SK-N-SH treated with all-trans-retinoic acid at 6 μM for 48 hours (cell line): Measurements from ENCODE around the gene ORM1.

ENCODE experiments used
- ATAC-seq: fragments of 200-7000 bp; cut with Tn5 transposase; 3 replicates; pipeline ENCODE4 v1.9.1; 2020; ENCODE audit warnings: mild to moderate bottlenecking, moderate library complexity
- ARNTL ChIP-seq: fragments of 450-650 bp; formaldehyde crosslinking; IDR thresholded peaks from 2 replicates; pipeline ENCODE4 v1.5.0; 2020; ENCODE audit warnings: low read depth, mild to moderate bottlenecking, moderate library complexity, borderline replicate concordance
- BACH2 ChIP-seq: fragments of 250-450 bp; sonication (Bioruptor Pico); IDR thresholded peaks from 2 replicates; pipeline ENCODE4 v1.9.0; 2021; ENCODE audit warnings: mild to moderate bottlenecking, borderline replicate concordance
- CSDC2 ChIP-seq: fragments of 250-450 bp; sonication (Bioruptor Pico); IDR thresholded peaks from 2 replicates; pipeline ENCODE4 v1.5.0; 2020; ENCODE audit warnings: mild to moderate bottlenecking, moderate library complexity
- CSRNP3 ChIP-seq: fragments of 250-450 bp; sonication (Bioruptor Pico); IDR thresholded peaks from 2 replicates; pipeline ENCODE4 v1.5.1; 2021; ENCODE audit warnings: mild to moderate bottlenecking, moderate library complexity
- ESRRG ChIP-seq: fragments of 250-450 bp; sonication (Bioruptor Pico); IDR thresholded peaks from 2 replicates; pipeline ENCODE4 v1.6.1; 2021; ENCODE audit warnings: mild to moderate bottlenecking
- ISL1 ChIP-seq: fragments of 250-450 bp; sonication (Bioruptor Pico); IDR thresholded peaks from 2 replicates; pipeline ENCODE4 v2.1.2; 2022; ENCODE audit warnings: mild to moderate bottlenecking, moderate library complexity
- OSR1 ChIP-seq: fragments of 250-450 bp; sonication (Bioruptor Pico); IDR thresholded peaks from 2 replicates; pipeline ENCODE4 v1.8.0; 2022; ENCODE audit warnings: moderate library complexity, mild to moderate bottlenecking, inconsistent platforms
- POU6F1 ChIP-seq: fragments of 250-450 bp; sonication (Bioruptor Pico); IDR thresholded peaks from 2 replicates; pipeline ENCODE4 v1.8.0; 2021; ENCODE audit warnings: low read depth, mild to moderate bottlenecking, moderate library complexity, borderline replicate concordance
- RARB ChIP-seq: fragments of 250-450 bp; sonication (Bioruptor Pico); IDR thresholded peaks from 2 replicates; pipeline ENCODE4 v1.8.0; 2021; ENCODE audit warnings: mild to moderate bottlenecking, moderate library complexity
- SNAI2 ChIP-seq: fragments of 250-450 bp; sonication (Bioruptor Pico); IDR thresholded peaks from 2 replicates; pipeline ENCODE4 v1.5.0; 2020; ENCODE audit warnings: mild to moderate bottlenecking, moderate library complexity
- TCF4 ChIP-seq: fragments of 250-450 bp; sonication (Bioruptor Pico); IDR thresholded peaks from 2 replicates; pipeline ENCODE4 v1.8.0; 2021; ENCODE audit warnings: mild to moderate bottlenecking, moderate library complexity, borderline replicate concordance
- TOX ChIP-seq: fragments of 250-450 bp; sonication (Bioruptor Pico); IDR thresholded peaks from 2 replicates; pipeline ENCODE4 v1.8.0; 2021; ENCODE audit warnings: mild to moderate bottlenecking, moderate library complexity, borderline replicate concordance
- TSHZ2 ChIP-seq: fragments of 250-450 bp; sonication (Bioruptor Pico); IDR thresholded peaks from 2 replicates; pipeline ENCODE4 v1.5.0; 2020; ENCODE audit warnings: mild to moderate bottlenecking, moderate library complexity
- ZC3H10 ChIP-seq: fragments of 250-450 bp; sonication (Bioruptor Pico); IDR thresholded peaks from 2 replicates; pipeline ENCODE4 v1.5.1; 2021; ENCODE audit warnings: mild to moderate bottlenecking, moderate library complexity
- ZFP3 ChIP-seq: fragments of 250-450 bp; sonication (Bioruptor Pico); IDR thresholded peaks from 2 replicates; pipeline ENCODE4 v1.5.0; 2020; ENCODE audit warnings: mild to moderate bottlenecking, moderate library complexity
- ZNF565 ChIP-seq: fragments of 450-650 bp; formaldehyde crosslinking; conservative IDR thresholded peaks from 2 replicates; pipeline ENCODE4 v1.5.0; 2020; ENCODE audit warnings: low read depth, mild to moderate bottlenecking, moderate library complexity
- ZNF70 ChIP-seq: fragments of 450-650 bp; formaldehyde crosslinking; IDR thresholded peaks from 2 replicates; pipeline ENCODE4 v1.5.0; 2020; ENCODE audit warnings: mild to moderate bottlenecking, moderate library complexity
- ZNF8 ChIP-seq: fragments of 450-650 bp; formaldehyde crosslinking; IDR thresholded peaks from 2 replicates; pipeline ENCODE4 v1.5.0; 2020; ENCODE audit warnings: mild to moderate bottlenecking, moderate library complexity

ORM1 gene

GRCh38 chr9:114291886-114292590 is 30.9 kb upstream of the ORM1 start:
- ATAC-seq = no peak
- TF ChIP-seq OSR1 (CRISPR knock-in tag) (no peak), ZNF565 (CRISPR knock-in tag) (no peak), CSDC2 (no peak), RARB (CRISPR knock-in tag) (no peak), BACH2 (CRISPR knock-in tag) (no peak), POU6F1 (CRISPR knock-in tag) (no peak), CSRNP3 (CRISPR knock-in tag) (no peak), TSHZ2 (no peak)

GRCh38 chr9:114294664-114295063 is 28.2 kb upstream of the ORM1 start:
- TF ChIP-seq CSDC2 = no peak
- no peak for ATAC-seq

- no peak for ATAC-seq
- TF ChIP-seq RARB (CRISPR knock-in tag) = no peak
- no peak for TF ChIP-seq ZFP3
- no peak for TF ChIP-seq CSDC2
- no peak for TF ChIP-seq ZNF8 (CRISPR knock-in tag)
- TF ChIP-seq TCF4 (CRISPR knock-in tag) = no peak
- TF ChIP-seq SNAI2 = no peak
- no peak for TF ChIP-seq ZNF70 (CRISPR knock-in tag)
- no peak for TF ChIP-seq ESRRG (CRISPR knock-in tag)
- TF ChIP-seq ZC3H10 (CRISPR knock-in tag) = no peak
- no peak for TF ChIP-seq OSR1 (CRISPR knock-in tag)
- no peak for TF ChIP-seq CSRNP3 (CRISPR knock-in tag)
- no peak for TF ChIP-seq ARNTL (CRISPR knock-in tag)
- TF ChIP-seq POU6F1 (CRISPR knock-in tag) = no peak
- no peak for TF ChIP-seq TOX (CRISPR knock-in tag)
- no peak for TF ChIP-seq ISL1 (CRISPR knock-in tag)
- TF ChIP-seq, all 23 proteins: peak for 0
These were observed 26.6 kb upstream of the ORM1 start for GRCh38 chr9:114296338-114296737.
